Measurements from ENCODE around the gene KIAA1755. TPM values are rescaled to one million over a fixed set of nuclear protein-coding genes. Genes with fewer than 3 reads are reported as not detected.

The KIAA1755 gene
- total RNA-seq, 1 donor from 2014 or later: 17.8 TPM

- no peak overlapping the region for H3K4me3 Mint-ChIP-seq (ENCODE audit: unreplicated experiment)
- H3K9me3 Mint-ChIP-seq (ENCODE audit: low read depth): no peaks in the 10 kb centered on the region
- H3K36me3 Mint-ChIP-seq (ENCODE audit: low read depth): no peaks in the 10 kb centered on the region
- peaks cover 42% of the 10 kb centered on the region for H3K4me1 Mint-ChIP-seq (ENCODE audit: low read depth)
- no peak overlapping the region for H3K27ac Mint-ChIP-seq (ENCODE audit: unreplicated experiment)
- peak; percentile 54 for DNase-seq (ENCODE audit: low spot score)
- H3K27me3 Mint-ChIP-seq (ENCODE audit: low read depth): no peaks in the 10 kb centered on the region
- TF ChIP-seq CTCF (IDR thresholded peaks at IDR 0.05): no peak
Observed at GRCh38 chr20:38161412-38161774, 99.1 kb downstream of the KIAA1755 start.

Other genes with a start within 250 kb of the KIAA1755 start
- gene TTI1, start 227.3 kb downstream of the KIAA1755 start, total RNA-seq: 10.6 to 16.1 TPM (median 10.8 TPM) in 3 replicates
- gene RPRD1B, start 227.0 kb downstream of the KIAA1755 start, total RNA-seq: 16.9 to 21.6 TPM (median 19.3 TPM) in 3 replicates
- gene TGM2, start 95.5 kb downstream of the KIAA1755 start, total RNA-seq: 7.1 to 22.3 TPM (median 17.7 TPM) in 3 replicates
- gene BPI, start 43.4 kb upstream of the KIAA1755 start, total RNA-seq: 0.55 to 0.74 TPM (median 0.68 TPM) in 3 replicates
- not detected in 3 replicates for gene LBP, start 85.7 kb upstream of the KIAA1755 start, total RNA-seq
- gene SNHG17, start 174.6 kb upstream of the KIAA1755 start, total RNA-seq: 20.8 to 24.1 TPM (median 23.6 TPM) in 3 replicates
- 29.5 to 35.5 TPM (median 32.6 TPM) in 3 replicates for gene RALGAPB, start 212.1 kb upstream of the KIAA1755 start, total RNA-seq

All from chondrocyte (in vitro differentiated cells).